ENCODE data around the gene ICA1L.
A peak's percentile ranks its signal among the peaks of the same experiment; 100 is the strongest.
"Not testable (repeated sequence)": the region's sequence is repeated elsewhere in the genome, so short reads cannot be mapped to it uniquely, and the experiment has no call there.

The ICA1L gene

DNA sequence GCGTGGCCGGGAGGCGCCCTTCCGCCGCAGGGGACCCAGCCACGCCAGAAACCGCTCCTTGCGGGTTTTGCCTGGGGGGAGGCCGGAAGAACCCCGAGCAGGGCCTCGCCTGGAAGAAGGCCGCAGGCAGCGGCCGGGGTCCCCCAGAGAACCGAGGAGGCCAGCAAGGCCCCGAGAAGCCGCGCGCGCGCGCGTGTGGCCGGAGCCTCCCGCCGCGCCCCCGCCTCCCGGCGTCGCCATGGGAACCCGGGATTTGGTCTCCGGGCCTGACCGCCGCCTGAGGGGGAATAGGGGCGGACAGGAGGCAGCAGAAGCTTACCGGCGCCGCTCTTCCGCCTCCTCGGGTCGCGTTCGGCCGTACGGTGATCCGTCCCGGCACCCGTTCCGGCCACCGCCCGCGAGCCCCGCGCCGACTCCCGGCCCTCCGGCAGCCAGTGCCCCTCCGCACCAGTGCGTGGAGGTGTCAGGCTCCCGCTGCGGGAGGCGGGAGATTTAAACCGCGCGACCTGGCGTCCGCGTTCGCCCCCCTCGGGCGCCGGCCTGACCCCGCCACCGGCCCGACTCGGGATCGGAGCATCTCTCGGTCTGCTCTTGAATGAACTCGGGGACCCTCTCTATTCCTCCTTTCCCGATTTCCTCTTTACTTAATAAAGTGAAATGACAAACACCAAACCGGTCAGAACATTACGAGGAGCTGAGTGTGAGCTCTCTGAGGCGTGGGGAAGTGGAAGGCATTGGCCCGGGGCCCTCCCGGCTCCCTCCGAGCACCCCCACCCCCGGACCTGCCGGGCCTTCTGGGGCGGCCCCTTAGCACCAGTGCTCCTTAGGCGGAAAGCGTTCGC, at the start of gene ICA1L:
TSS of gene ICA1L (minus strand) at position 467 of the 842 bp plus-strand sequence. CDS start 42,757 bp downstream, outside the sequence.
- peak; percentile 61 for DNase-seq (ENCODE audit: low read depth)

DNA sequence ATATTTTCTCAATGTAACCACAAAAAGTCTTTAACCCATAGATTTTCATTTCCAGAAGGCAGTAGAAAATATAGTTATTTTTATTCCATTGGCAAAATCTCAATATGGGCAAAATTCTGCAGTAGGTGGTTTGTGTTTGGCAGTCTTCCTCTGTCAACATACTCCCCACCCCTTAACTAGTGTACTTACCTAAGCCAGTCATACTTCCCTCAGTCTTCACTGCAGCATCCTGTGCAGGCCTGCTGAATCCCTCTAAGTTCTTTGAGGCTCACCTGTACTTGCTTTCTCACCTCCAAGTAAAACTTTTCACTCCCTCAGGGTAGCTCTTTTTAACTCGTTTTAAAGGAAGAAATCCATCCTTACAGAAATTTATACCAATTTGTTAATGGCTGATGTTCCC, 47.3 kb upstream of the ICA1L start:
- DNase-seq (ENCODE audit: low read depth) = no peak

DNA sequence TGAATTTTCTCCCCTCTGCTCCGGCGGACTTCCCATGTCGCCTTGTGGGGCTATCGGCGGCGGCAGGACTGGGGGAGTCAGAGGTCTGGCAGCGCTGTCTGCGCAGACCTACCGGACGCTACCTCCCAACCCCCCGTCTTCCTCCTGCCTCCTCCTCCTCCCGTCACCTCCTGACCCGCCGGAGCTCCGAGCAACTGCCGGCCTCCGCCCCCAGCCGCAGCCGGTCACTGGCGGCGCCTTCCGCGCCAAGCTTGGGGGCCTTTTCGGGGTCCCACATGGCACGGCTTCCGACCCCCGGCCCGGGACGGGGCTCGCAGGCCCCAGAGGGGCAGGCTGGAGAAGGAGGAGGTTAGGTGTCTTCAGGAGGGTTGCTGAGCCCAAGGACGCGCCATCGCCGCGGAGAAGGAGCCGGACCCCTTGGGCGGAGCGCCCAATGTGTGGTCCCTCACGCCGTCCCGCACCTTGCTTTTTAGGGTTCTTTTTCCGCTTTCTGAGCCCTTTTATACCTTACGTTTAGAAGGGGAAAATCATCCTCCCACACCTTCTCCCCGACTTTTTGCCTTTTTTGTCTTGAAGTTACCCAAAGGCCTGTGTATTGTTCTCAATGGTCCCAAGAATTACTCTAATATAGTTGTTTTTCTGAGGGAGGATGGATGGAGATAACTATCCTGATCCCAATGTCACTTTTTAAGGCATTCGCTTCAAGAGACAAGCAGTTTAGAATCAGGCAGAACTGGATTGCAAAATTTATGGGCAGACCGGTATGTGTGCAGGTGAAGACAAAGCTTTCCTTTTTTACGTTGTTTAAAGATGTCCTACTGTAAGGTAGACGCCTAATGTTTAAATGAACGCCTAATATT, 41.0 kb upstream of the ICA1L start:
- DNase-seq (ENCODE audit: low read depth) = not testable (repeated sequence)

DNA sequence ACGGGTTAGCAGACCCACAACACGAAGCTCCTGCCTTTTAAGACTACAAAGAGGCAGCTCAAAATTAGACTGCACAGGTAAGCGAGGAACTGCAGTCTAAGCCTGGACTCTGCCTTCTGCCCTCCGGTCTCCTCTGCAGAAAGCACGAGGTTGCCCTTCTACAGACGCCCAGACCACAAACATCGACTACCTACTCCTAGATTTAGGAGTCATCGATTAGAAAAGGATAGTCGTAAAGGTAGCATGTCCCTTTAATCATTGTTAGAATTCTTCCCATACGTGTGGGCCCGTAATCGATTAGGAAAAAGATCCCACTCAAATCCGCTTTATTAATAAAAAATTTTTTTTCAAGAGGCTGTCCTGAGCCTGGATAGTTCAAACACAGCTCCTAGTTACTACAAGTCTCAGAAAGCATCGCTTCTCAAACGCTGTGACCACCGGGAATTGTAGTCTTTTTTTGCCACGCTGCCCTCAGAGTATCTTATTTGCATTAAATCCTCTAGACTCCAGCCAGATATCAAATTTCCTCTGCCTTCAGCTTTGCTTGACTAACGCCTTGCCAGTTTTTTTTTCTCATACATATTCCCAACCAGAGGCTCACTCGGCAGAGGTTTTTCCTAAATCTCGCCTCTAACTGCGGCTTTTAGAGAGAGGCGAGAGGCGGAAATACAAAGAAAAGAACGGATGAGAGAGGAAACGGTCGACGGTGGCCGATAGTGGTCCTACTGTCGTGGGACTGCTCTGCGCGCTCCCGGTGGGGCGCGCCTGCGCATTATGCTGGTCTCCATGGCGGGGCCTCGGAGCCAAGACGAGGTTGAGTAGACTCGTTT, 40.2 kb upstream of the ICA1L start, which contains the start of the genes CARF and WDR12:
TSS of gene CARF (plus strand) at position 764 of the 830 bp plus-strand sequence. CDS start 29,628 bp downstream, outside the sequence.
TSS of gene WDR12 (minus strand) at position 162 of the 830 bp plus-strand sequence. CDS start 197 bp downstream, outside the sequence.
- peak; percentile 95 for DNase-seq (ENCODE audit: low read depth)

DNA sequence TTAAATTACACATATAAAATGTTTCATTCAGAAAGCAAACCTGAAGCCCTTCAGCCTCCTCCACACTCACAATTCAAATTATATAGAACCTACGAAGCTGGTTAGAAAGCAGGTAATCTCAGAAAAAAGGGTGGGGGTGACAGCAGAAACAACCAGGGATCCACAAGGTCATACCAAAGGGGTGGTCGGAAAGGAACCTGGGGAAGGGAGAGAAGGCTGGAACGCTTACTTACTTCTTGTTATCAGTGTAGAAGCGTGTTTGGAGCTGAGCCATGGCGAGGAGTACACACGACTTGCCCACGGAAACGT, 39.6 kb upstream of the ICA1L start:
- DNase-seq (ENCODE audit: low read depth) = no peak

DNA sequence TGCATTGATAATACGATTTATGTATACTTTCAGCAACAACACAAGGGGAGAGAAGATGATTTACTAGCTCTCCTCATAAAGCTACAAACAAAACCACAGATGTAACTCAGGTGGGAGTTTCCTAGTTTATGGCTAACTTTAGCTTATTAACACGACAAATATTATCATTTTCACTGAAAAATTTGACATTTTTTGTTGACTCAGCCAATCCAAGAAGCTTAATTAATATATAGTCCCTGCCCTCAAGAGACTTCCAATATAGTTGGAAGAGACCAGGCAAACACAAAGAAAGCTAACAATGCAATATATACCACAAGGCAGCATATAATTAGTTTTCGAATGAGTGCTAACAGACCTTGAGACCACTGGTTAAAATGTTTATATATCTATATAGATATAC, 39.1 kb upstream of the ICA1L start:
- DNase-seq (ENCODE audit: low read depth) = no peak

DNA sequence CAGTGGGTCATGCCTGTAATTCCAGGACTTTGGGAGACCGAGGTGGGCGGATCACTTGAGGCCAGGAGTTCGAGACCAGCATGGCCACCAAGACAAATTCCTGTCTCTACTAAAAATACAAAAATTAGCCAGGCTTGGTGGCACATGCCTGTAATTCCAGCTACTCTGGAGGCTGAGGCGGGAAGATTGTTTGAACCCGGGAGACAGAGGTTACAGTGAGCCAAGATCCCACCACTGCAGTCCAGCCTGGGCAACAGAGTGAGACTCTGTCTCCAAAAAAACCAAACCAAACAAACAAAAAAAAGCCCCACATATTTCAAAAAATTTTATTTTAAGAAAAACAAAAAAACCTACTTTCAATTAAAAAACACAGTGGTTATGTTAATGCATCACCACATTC, 38.7 kb upstream of the ICA1L start:
- DNase-seq (ENCODE audit: low read depth) = not testable (repeated sequence)

DNA sequence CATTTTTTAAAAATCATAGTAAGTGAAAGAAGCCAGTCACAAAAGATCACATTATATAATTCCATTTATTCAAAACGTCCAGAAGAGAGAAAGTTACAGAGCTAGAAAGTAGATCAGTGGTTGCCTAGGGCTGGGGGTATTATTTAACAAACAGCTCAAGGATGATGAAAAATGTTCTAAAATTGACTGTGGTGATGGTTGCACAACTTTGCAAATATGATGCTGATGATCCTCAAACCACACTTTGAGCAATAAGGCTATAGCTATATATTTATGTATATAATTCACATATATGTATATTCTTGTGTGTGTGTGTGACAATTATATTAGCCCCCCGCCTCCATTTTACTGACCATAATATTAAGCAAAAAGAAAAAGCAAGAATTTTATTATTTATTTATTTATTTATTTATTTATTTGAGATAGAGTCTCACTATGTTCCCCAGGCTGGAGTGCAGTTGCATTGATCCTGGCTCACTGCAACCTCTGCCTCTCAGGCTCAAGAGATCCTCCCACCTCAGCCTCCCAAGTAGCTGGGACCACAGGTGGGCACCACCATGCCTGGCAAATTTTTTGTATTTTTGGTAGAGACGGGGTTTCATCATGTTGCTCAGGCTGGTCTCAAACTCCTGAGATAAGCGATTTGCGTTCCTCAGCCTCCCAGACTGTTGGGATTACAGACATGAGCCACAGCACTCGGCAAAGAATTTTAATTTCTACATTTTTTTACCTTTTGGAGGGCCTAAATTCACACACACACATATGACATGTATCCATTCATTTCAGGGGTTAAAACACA, 38.0 kb upstream of the ICA1L start:
- peak; percentile 47 for DNase-seq (ENCODE audit: low read depth)

DNA sequence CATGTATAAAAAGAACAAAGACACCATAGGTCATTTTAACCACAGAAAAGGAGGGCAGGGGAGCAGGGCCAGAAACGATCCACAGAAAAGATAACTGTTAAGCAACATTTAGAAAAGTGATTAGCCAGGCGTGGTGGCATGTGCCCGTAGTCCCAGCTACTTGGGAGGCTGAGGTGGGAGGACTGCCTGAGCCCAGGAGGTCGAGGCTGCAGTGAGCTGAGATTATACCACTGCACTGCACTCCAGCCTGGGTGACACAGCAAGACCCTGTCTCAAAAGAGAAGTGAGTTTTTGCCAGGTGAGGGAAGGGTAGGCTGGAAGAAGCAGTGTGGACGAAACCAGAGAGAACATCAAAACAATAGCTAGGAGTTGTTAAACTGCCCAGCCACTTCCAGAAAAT, 36.6 kb upstream of the ICA1L start:
- DNase-seq (ENCODE audit: low read depth) = no peak

DNA sequence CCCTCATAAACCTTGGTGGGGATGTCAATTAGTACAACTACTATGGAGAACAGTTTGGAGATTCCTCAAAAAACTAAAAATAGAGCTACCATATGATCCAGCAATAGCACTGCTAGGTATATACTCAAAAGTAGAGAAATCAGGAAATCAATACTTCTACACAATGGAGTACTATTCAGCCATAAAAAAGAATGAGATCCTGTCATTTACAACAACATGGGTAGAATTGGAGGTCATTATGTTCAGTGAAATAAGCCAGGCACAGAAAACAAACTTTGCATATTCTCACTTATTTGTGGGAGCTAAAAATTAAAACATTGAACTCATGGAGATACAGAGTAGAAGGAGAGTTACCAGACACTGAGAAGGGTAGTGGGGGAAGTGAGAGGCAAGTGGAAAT, 33.9 kb upstream of the ICA1L start:
- DNase-seq (ENCODE audit: low read depth) = not testable (repeated sequence)

DNA sequence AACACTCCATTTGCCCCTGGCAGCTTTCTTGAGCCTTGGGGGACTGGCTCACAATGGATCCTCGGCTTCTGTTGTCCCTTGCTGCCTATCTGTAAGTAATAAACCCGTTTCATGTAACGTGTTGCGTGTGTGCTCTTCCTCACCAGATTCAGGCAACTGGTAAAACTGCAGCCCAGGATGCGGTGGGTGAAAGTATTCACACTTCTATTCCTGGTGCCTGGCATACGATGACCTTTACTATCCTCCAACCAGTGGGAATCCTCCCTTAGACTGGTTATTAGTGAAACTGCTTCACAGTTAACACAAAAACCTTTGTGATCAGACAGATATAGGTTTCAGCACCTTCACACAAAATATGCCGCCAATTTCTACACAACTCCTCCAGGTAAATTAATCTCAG, 13.6 kb upstream of the ICA1L start:
- DNase-seq (ENCODE audit: low read depth) = no peak

DNA sequence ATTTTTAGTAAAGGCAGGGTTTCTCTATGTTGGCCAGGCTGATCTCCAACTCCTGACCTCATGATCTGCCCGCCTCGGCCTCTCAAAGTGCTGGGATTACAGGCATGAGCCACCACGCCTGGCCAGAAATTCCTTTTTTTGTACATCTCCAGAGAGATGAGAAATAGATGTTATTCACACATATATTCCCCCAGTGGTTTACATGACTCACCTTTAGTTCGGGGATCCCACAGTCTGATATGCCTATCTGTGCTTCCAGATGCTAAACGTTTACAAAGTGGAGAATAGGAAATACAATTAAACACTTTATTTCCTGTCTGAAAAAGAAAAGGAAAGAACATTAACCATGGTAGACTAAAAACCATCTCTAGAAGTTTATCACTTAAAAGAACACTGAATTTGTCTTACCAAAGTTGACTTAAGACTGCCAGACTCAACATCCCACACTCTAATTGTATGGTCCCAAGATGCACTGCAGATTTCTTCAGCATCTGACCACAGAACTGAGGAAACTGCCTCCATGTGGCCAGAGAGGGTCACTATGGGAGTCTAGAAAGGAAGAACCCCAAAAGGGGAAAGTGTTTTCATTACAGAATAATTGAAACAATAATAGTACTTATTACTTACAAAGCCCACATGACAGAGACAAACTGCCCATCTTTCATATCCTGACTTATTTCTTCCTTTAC, 12.6 kb upstream of the ICA1L start:
- peak; percentile 79 for DNase-seq (ENCODE audit: low read depth)

DNA sequence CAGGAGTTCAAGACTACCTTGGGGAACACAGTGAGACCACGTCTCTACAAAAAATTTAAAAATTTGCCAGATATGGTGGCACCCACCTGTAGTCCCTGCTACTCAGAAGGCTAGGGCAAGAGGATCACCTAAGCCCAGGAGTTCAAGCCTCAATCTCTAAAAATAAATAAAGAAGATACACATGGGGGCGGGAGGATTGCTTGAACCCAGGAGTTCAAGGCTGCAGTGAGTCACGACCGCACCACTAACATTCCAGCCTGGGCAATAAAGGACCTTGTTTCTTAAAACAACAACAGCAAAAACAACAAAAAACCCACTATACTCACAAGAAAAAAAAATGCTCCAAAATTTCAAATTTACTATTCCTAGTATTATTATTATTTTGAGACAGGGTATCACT, 10.0 kb upstream of the ICA1L start:
- DNase-seq (ENCODE audit: low read depth) = no peak

DNA sequence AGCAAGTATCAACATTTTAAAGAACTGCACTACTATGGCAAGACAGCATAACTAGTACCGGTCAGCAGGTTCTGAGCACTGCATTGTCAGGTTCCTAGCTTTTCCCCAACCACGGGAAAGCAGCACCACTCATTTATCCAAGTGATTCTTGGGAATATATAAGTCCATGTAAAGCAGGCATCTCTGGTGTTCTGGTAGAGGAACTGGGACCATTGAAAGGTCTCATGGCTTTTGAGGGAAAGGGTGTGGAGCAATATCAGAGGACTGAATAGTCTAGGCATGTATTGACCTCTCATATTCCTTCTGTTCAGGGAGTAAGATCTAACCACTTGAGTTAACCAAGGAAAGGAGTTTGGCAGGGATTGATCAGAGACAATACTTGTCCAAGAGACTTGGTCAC, 6.1 kb upstream of the ICA1L start:
- DNase-seq (ENCODE audit: low read depth) = no peak

DNA sequence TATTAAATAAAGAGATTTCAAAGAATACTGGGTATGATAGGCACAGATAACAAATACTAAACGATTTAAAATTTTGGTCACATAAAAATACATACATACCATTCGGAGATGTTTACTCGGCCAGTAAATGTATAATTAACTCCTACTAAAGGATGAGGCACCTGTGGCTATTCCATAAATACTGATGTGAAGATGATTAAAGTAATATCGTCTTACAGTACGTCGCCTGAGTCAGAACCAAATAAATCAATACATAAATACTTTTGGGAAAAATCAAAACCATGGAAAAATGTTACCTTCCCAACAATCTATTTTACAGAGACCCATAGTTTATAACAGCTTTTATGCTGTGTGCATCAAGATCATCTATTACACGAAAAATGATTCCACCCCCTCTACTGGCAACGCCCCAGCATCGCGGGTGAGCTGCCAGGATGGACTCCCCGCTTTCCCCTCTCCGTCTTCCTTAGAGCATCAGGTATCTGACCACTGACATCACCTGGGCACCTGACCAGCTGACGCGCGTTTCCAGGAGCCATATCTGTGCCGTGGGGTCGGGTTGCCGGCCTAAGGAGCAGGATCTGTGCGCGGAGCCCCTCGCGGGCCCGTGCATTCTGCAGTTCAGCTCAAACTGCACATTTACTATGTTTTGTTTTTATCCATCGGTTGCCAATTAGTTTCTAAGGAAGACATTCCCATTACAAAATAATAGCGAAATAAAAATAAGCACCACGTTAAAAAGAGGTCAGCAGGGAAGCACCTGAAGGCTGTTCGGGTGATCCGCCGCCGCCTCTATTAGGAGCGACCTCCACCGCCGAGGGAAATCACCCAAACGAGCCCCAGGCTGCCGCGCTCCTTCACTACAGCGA, 901 bp downstream of the ICA1L start:
- DNase-seq (ENCODE audit: low read depth) = peak; percentile 65

DNA sequence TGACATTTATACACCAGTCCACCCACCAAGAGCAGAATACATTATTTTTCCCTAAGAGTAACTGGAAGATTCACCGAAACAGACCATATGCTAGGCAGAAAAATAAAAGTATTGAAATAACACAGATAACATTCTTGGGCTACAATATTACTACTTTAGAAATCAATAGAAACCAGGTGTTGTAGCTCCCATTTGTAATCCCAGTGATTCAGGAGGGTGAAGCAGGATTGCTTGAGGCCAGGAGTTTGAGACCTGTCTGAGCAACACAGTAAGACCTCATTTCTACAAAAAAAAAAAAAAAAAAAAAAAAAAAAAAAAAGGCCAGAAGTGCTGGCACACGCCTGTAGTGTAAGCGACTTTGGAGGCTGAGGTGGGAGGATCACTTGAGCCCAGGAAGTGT, 9.6 kb downstream of the ICA1L start:
- no peak for DNase-seq (ENCODE audit: low read depth)

DNA sequence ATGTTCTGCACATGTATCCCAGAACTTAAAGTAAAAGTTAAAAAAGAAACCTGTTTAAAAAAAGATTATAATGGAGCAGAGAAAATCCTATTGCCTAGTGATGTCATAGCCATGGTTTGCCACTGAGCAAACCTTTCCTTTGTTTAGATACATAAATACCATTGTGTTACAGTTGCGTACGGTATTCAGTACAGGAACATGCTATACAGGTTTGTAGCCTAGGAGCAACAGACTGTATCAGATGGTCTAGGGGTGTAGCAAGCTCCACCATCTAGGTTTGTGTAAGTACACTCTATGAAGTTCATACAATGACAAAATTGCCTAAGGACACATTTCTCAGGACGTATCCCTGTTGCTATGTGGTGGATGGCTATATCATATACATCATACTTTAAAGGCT, 13.0 kb downstream of the ICA1L start:
- DNase-seq (ENCODE audit: low read depth) = no peak

DNA sequence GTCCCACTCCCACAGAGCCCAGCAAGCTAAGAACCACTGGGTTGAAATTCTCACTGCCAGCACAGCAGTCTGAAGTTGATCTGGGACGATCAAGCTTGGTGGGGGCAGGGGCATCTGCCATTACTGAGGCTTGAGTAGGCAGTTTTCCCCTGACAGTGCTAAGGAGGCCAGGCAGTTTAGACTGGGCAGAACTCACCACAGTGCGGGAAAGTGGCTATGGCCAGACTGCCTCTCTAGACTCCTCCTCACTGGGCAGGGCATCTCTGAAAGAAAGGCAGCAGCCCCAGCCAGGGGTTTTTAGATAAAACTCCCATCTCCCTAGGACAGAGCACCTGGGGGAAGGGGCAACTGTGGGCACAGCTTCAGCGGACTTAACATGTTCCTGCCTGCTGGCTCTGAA, 22.2 kb downstream of the ICA1L start:
- DNase-seq (ENCODE audit: low read depth) = not testable (repeated sequence)

DNA sequence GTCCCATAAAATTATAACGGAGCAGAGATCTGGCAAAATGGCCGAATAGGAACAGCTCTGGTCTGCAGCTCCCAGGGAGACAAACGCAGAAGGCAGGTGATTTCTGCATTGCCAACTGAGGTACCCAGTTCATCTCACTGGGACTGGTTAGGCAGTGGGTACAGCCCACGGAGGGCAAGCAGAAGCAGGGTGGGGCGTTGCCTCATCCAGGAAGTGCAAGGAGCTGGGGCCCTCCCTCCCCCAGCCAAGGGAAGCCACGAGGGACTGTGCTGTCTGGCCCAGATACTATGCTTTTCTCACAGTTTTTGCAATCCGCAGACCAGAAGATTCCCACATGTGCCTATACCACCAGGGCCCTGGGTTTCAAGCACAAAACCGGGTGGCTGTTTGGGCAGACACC, 22.8 kb downstream of the ICA1L start:
- DNase-seq (ENCODE audit: low read depth) = no peak
